RWPE2 (cell line): Measurements from ENCODE around the gene GPR61.
A peak's percentile ranks its signal among the peaks of the same experiment; 100 is the strongest.

ENCODE experiments used
- ATAC-seq: fragments of 200-7000 bp; cut with Tn5 transposase; 3 replicates; pipeline ENCODE4 v1.9.1; 2021; ENCODE audit warnings: low read depth
- DNase-seq: peaks from one replicate; pipeline ENCODE4 v3.0.0-alpha.2; 2020; ENCODE audit warnings: low spot score
- H3K27ac ChIP-seq: fragments of 450-650 bp; 2 replicates; pipeline ENCODE4 v1.5.1; 2017; ENCODE audit warnings: mild to moderate bottlenecking; ENCODE audit not compliant: poor library complexity, severe bottlenecking
- H3K27me3 ChIP-seq: fragments of 250-450 bp; sonication (Bioruptor Pico); 2 replicates; pipeline ENCODE4 v1.5.1; 2021; ENCODE audit warnings: mild to moderate bottlenecking, moderate library complexity; ENCODE audit not compliant: insufficient read depth, poor library complexity, severe bottlenecking
- H3K36me3 ChIP-seq: fragments of 250-450 bp; sonication (Bioruptor Pico); 2 replicates; pipeline ENCODE4 v1.5.1; 2020; ENCODE audit warnings: low read depth, mild to moderate bottlenecking, moderate library complexity
- H3K4me1 ChIP-seq: fragments of 250-450 bp; sonication (Bioruptor Pico); 2 replicates; pipeline ENCODE4 v1.5.1; 2021; ENCODE audit warnings: mild to moderate bottlenecking, moderate library complexity; ENCODE audit not compliant: insufficient read depth, poor library complexity, severe bottlenecking
- H3K4me3 ChIP-seq: fragments of 250-450 bp; sonication (Bioruptor Pico); 2 replicates; pipeline ENCODE4 v1.5.1; 2021; ENCODE audit warnings: mild to moderate bottlenecking, moderate library complexity; ENCODE audit not compliant: severe bottlenecking
- H3K9me3 ChIP-seq: fragments of 250-450 bp; sonication (Bioruptor Pico); 2 replicates; pipeline ENCODE4 v1.5.1; 2021; ENCODE audit warnings: mild to moderate bottlenecking, moderate library complexity; ENCODE audit not compliant: severe bottlenecking
- TF ChIP-seq, protein P1 (sequence below): fragments of 450-650 bp; IDR thresholded peaks from one replicate; pipeline ENCODE4 v1.5.1; 2017; ENCODE audit warnings: mild to moderate bottlenecking, moderate library complexity; ENCODE audit not compliant: poor library complexity, severe bottlenecking

Gene GPR61

DNA sequence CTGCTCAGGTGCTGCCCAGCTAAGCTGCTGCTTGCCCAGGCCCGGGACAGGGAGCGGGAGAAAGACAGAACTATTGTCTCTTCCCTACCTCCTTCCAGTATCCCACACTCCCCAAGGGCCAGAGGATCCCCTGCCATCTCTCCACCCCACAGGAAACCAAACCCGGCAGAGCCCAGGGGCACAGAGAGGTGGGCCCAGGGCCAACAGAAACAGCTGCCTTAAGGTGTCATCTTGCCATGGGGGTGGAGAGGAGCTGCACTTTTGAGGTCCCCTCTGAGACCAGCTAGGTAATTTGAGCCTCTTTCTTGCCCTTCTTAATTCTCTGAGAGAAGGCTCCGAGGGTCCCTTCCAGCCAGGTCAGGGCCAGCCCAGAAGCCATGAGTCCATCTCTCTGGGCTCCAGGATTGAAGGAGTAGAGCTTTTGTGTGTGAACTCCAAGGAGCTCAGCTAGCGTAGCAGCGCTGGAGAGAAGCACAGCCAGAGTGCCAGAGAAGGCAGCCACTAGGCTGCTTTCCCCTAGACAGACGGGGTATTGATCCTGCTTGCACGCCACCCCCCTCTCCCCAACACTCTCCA, 9.7 kb upstream of the GPR61 start:
- ATAC-seq, result peak; percentile 37; the same call in 1 of the 3 replicates
- TF ChIP-seq, protein P1, sequence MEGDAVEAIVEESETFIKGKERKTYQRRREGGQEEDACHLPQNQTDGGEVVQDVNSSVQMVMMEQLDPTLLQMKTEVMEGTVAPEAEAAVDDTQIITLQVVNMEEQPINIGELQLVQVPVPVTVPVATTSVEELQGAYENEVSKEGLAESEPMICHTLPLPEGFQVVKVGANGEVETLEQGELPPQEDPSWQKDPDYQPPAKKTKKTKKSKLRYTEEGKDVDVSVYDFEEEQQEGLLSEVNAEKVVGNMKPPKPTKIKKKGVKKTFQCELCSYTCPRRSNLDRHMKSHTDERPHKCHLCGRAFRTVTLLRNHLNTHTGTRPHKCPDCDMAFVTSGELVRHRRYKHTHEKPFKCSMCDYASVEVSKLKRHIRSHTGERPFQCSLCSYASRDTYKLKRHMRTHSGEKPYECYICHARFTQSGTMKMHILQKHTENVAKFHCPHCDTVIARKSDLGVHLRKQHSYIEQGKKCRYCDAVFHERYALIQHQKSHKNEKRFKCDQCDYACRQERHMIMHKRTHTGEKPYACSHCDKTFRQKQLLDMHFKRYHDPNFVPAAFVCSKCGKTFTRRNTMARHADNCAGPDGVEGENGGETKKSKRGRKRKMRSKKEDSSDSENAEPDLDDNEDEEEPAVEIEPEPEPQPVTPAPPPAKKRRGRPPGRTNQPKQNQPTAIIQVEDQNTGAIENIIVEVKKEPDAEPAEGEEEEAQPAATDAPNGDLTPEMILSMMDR, result no peak
- no peak overlapping the region for H3K27ac ChIP-seq
- H3K27me3 ChIP-seq, result no peaks in the 10 kb centered on the region
- H3K4me3 ChIP-seq, result no peak overlapping the region
- H3K36me3 ChIP-seq, result no peaks in the 10 kb centered on the region
- H3K9me3 ChIP-seq, result no peaks in the 10 kb centered on the region
- H3K4me1 ChIP-seq, result no peaks in the 10 kb centered on the region
- no peak for DNase-seq

DNA sequence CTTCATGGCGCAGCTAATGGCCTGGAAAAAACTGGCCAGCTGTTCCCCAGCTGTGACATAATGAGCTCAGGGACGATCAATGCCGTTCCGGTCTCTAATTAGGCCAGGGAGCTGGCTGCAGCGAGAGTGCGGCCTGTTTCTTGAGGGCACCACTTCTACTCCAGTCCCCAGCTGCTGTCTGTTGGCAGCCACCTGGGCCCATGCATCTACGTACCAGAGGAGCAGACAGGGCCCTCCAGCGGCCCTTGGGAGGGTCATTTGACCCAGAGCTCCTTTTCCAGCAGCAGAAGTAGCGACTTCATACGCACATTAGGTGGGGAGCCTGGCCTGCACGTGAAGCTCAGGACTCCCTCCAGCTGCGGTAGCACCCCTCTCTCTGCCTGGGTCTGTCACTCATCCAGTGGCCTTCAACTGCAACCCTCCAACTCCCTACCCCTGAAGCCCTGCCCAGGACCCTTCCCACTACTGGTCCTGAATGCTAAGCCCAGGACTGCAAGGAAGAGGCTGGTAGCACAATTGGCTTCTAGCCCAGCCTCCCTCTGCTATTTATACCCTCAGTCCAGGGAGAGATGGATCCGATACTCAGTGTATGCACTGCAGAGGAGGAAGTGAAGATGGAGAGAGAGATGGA, 9.1 kb upstream of the GPR61 start:
- Histone ChIP-seq H3K27ac (no peak overlapping the region), H3K27me3 (no peaks in the 10 kb centered on the region), H3K9me3 (no peaks in the 10 kb centered on the region), H3K4me1 (no peaks in the 10 kb centered on the region), H3K4me3 (no peak overlapping the region), H3K36me3 (no peaks in the 10 kb centered on the region)
- ATAC-seq (no peak), DNase-seq (no peak)
- TF ChIP-seq, protein P1, result no peak

DNA sequence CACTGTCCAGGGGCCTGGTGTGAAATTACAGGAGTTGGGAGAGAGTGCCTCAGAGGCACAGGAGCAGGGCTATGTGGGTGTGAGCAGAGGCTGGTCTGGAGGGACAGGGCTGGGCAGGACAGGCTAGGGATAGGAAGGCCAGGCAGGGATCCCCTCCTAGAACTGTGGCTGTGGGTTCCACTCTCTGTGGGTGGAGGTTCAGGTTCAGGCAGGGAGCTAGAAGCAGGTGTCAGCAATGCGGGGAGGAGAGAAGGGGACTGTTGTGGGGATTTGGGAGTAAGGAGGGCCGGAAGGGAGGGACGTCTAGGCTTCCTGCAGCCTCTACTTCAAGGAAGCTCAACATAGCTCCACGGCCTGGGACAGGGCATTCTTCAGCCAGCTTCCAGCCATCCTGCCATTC, 8.3 kb upstream of the GPR61 start:
- Histone ChIP-seq H3K4me1 (no peaks in the 10 kb centered on the region), H3K27me3 (no peaks in the 10 kb centered on the region), H3K36me3 (no peaks in the 10 kb centered on the region), H3K27ac (no peak overlapping the region), H3K4me3 (no peak overlapping the region), H3K9me3 (no peaks in the 10 kb centered on the region)
- TF ChIP-seq, protein P1, result no peak
- ATAC-seq (no peak), DNase-seq (no peak)

DNA sequence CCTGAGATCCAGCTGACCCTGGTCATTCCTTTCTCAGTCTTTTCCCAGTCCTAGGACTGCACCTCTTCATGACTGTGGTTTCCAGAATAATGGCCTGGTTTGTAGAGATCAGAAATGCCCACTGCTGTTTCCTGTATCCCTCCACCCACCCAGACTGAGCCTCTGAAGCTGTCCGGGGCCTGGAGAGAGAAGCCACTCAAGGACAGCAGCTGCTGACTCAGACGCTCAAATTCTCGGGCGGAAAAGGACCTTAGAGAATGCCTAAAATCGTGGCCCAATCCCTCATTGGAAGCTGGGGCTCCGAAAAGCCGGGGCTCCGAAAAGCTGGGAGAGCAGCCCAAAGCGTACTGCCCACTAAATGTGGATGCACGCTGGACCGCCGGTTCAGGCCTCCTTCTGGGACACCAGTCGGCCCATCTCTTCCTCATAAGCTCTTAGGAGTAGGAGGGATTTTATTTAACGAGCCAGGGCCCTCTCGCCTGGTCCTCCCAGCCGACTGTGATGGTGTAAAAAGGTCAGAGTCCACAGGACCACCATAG, 7.8 kb upstream of the GPR61 start:
- DNase-seq (no peak), ATAC-seq (no peak)
- H3K4me3 ChIP-seq, result no peak overlapping the region
- H3K9me3 ChIP-seq, result no peaks in the 10 kb centered on the region
- TF ChIP-seq, protein P1, result no peak
- H3K27ac ChIP-seq, result no peak overlapping the region
- H3K4me1 ChIP-seq, result no peaks in the 10 kb centered on the region
- no peaks in the 10 kb centered on the region for H3K36me3 ChIP-seq
- H3K27me3 ChIP-seq, result no peaks in the 10 kb centered on the region
